SKM-1 (cell line): Measurements from ENCODE around the gene GREB1.

Experiments used
- DNase-seq: peaks from one replicate; lab custom pipeline; 2025; ENCODE audit not compliant: unreplicated experiment; lab: John Stamatoyannopoulos, UW

Gene GREB1

GRCh38 chr2:11539317-11540147 is 5.7 kb downstream of the GREB1 start:
- no peak for DNase-seq

DNA sequence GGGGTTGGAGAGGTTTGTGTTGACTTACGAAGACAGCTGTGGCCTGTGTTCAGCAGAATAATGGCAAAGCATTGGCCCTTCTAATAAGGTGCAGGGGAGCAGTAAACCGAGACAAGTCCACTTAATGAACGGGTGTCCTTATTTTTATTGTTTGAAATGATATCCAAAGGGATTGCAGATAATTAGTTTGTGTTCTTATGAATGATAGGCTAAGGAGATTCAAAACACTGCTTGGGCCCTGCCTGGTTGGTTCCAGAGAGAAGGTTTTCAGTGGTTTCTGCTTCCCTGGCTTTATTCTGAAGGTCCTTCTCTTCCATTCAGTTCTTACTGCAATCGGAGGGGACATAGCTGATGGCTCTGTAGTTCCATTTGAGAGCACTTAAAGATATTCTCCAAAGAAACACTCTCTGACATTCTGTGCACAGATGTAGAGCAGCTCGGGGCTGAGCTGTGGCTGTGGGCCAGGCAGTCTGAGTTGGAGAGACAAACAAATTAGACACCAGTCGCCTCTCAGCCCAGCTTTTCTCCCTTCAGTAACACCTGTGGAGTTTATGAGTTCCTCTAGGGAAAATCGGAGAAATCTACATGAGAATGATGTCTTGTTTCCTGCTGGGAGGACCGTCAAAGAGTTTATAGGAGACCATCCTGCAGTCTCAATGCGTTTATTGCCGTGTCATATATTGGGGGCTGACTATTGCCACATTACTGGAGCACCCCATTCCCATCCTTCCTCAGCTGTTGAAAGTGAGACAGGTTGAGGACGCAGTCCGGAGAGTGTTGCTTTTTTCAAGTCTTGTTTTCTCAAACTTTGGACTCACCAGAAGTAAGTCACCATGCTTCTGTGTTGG is 6.5 kb downstream of the GREB1 start:
- DNase-seq, result no peak

GRCh38 chr2:11540996-11541692 is 7.3 kb downstream of the GREB1 start:
- no peak for DNase-seq

DNA sequence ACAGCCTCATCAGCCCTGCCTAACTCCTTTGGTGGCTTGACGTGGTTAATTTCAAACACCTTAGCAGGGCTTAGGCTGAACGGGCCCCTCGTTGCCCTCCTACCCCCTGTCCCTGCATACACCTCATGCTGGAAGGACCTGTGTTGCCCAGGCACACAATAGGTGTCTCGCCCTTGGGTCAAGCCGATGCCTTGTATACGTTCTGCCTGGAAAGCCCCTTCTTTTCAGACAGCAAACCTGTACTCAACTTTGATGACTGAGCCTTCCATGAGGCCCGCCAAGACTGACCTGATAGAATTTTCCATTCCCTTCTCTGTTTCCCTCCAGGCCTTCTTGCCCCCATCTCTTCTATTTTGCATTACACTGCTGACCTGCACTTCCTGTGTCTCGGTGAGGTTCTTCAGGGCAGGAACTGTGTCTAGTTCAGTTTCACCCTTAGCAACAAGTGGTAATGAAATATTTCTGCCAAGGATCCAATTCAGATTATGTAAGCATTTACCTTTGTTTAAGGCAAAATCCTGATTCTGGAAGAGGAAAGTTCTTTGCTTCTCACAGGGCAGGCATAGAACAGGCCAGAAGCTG is 7.9 kb downstream of the GREB1 start:
- DNase-seq, result no peak

DNA sequence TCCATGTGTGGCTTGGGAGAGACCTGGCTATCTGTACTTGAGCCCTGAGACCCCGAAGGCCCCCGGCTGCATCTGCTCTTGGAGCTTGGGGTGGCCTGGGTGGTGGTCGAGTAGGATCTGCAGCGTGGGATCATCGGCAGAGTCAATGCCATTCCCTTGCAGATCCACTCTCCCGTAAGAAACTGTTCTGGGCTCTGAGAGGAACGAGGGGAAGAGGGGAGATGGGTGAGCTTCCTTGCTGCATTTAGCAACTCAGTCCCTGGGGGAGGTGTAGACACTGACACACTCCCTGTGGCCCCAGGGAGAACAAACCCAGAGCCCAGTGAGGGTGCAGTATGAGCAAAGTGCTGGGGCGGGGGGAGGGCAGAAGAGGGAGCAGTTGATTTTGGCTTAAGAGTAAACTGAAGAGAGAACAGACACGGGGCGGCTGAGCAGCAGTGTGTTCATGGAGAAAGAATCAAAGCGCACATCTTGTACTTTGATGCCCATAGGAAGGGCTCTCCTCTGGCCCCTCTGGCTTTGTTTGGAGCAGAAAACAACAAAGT is 8.5 kb downstream of the GREB1 start:
- DNase-seq, result no peak

GRCh38 chr2:11543337-11544216 is 9.7 kb downstream of the GREB1 start:
- DNase-seq, result no peak

DNA sequence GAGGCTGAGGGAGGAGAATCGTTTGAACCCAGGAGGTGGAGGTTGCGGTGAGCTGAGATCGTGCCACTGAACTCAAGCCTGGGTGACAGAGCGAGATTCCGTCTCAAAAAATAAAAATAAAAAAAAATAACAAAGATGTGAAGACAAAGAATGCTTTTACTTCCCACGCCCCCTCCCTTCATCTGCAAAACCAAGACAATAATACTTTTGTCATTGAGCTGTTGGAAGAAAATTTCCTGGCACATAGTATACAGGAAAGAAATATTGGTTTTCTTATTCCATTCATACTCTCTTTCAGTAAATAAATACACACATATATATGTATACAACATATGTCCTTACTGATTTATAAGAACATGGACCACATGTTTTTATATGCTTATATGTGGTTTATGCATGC is 12.2 kb downstream of the GREB1 start:
- DNase-seq, result no peak

- DNase-seq, result no peak
Measured at GRCh38 chr2:11547912-11548497, 14.2 kb downstream of the GREB1 start.

DNA sequence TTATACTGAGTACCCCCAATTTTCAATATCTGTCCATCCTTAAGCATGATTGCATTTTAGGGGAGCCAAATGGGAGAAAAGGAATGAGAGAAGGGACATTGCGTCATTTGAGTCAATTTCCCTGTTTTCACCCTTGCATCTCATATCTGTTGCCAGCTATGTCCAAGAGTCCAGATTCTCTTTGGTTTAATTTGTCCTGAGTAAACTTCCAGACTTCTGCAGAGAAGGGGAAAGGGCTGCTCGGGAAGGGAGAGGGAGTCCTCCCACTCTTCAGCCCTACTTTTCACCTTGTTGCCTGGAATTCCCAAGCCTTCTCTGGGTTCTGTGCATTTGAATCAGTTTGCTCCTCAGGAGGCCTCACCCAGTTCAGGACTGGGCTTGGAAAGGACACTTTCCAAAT is 16.5 kb downstream of the GREB1 start:
- DNase-seq, result no peak

- DNase-seq, result no peak
Measured at GRCh38 chr2:11550901-11551568, 17.2 kb downstream of the GREB1 start.

- DNase-seq, result no peak
Measured at GRCh38 chr2:11551569-11552259, 17.9 kb downstream of the GREB1 start.

- DNase-seq, result no peak
Measured at GRCh38 chr2:11552260-11552638, 18.4 kb downstream of the GREB1 start.

DNA sequence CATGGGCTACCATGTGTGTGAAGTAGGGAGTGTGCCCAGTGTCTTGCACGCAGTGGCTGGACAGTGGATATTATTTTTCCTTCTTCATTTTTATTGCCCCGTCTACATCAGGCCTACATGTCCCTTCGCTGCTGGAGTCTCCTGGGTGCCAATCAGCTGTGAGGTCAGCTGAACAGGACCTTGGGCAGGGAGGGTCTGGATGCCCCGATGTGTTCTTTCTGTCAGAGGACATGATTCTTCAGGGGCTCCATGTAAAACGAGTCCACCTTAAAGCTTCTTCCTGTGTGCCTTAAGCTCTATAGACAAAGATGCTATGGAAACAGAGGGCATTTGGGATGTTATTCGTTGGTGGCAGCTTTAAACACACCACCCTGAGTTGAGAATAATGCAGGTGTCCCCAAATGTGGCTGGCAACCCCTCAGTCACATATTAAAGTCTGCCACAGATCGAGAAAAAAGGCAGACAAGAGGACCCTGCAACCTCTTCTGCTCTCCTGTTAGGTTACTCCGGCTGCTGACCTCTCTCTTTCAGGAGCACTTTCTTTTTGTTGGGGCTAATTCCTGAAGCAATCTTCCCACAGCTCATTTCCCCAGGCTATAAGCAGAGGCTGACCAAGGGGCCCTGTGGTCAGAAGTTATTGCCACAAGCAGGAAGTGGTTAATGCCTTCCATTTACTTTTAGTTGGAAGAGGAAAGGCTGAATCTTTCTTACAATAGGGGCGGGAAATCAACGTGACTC is 20.0 kb downstream of the GREB1 start:
- DNase-seq, result no peak

GRCh38 chr2:11554399-11554716 is 20.5 kb downstream of the GREB1 start:
- DNase-seq, result no peak

DNA sequence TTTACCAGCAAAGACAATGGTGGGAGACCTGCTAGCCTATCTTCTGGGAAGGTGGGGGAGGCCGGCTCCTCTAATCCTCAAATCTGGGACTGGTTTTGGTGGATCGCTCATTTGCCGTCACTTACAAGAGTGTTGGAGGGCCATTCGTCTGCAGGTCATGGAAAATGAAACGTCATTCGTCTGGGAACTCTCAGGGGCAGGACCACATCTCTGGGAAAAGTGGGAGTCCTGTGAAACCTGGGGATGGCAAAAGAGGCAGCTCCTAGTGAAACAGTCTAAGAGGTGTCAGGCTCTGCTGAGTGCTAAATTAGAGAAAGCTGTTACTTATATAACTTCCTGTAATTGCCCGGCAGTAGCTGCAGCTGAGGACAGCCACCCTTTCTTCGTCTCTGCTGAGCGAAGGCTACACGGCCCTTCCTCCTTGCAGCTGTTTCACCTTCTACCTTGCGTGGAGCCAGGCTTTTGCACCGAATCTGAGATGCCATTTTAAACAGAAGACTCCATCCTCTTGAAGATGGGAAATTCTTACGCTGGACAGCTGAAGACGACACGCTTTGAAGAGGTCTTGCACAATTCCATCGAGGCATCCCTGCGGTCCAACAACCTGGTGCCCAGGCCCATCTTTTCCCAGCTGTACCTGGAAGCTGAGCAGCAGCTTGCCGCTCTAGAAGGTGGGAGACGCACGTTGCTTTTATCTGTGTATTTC is 22.4 kb downstream of the GREB1 start:
- DNase-seq, result no peak

DNA sequence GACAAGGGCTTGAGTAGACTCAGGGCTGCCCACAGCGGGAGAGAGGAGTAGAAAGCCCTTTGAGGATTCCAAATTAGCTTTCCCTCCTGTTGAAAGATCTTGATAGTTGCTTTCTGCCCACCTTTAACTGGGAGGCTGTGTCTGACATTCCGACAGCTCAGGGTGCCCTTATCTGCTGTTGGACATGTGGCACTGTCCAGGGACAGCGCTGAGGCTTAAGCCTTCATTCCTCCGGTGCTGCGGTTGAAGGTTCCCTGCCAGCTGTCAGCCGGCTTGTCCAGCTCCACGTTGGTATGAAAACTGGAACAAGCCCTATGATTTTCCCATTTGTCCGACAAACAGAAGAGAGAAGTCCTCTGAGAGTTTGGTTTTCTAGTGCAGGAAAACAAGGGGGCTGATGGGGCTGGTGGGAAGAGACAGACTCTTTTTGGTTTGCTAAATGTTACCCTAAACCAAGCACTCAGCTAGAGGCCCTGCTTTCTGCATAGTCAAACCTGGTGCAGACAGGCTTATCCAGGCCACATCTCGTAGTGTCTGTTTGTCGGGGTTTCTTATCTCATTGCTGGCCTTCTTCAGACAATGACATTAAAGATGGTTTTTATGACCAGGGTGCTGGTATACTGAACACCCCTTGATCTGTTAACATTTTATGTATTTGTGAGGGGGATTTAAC is 24.5 kb downstream of the GREB1 start:
- no peak for DNase-seq
